Parathyroid adenoma (tissue), 2 donors: ENCODE measurements around the gene MCUR1.
"Not testable (repeated sequence)": the region's sequence is repeated elsewhere in the genome, so short reads cannot be mapped to it uniquely, and the experiment has no call there.

Source experiments
- H2AFZ ChIP-seq: fragments of 300-600 bp; sonication (generic); one replicate; pipeline ENCODE4 v1.7.0; 2017; ENCODE audit warnings: antibody characterized with exemption, mild to moderate bottlenecking
- H3K27ac ChIP-seq: fragments of 300-600 bp; sonication (generic); one replicate; pipeline ENCODE4 v1.7.0; 2017
- H3K27me3 ChIP-seq: fragments of 300-600 bp; sonication (generic); one replicate; pipeline ENCODE4 v1.7.0; 2017; ENCODE audit warnings: low read length; ENCODE audit not compliant: control insufficient read depth, insufficient read depth
- H3K36me3 ChIP-seq: fragments of 300-600 bp; sonication (generic); one replicate; pipeline ENCODE4 v1.7.0; 2017; ENCODE audit warnings: low read length; ENCODE audit not compliant: control insufficient read depth, insufficient read depth
- H3K4me1 ChIP-seq: fragments of 300-600 bp; sonication (generic); one replicate; pipeline ENCODE4 v1.7.0; 2017; ENCODE audit warnings: control low read depth
- H3K4me2 ChIP-seq: fragments of 300-600 bp; sonication (generic); one replicate; pipeline ENCODE4 v1.7.0; 2017; ENCODE audit warnings: low read length
- H3K4me3 ChIP-seq: fragments of 300-600 bp; sonication (generic); one replicate; pipeline ENCODE4 v1.7.0; 2017; ENCODE audit warnings: low read depth, low read length
- H3K79me2 ChIP-seq: fragments of 300-600 bp; sonication (generic); one replicate; pipeline ENCODE4 v1.7.0; 2017; ENCODE audit warnings: control low read depth
- H3K9ac ChIP-seq: fragments of 300-600 bp; sonication (generic); one replicate; pipeline ENCODE4 v1.7.0; 2017; ENCODE audit warnings: mild to moderate bottlenecking
- H3K9me3 ChIP-seq: fragments of 300-600 bp; sonication (generic); one replicate; pipeline ENCODE4 v1.7.0; 2017; ENCODE audit warnings: low read length; ENCODE audit not compliant: control insufficient read depth
- CTCF ChIP-seq: fragments of 300-600 bp; sonication (generic); IDR thresholded peaks from one replicate; pipeline ENCODE4 v1.7.0; 2017; ENCODE audit warnings: antibody characterized with exemption, mild to moderate bottlenecking
- donor health status: primary hyperparathyroidism.

Gene MCUR1

DNA sequence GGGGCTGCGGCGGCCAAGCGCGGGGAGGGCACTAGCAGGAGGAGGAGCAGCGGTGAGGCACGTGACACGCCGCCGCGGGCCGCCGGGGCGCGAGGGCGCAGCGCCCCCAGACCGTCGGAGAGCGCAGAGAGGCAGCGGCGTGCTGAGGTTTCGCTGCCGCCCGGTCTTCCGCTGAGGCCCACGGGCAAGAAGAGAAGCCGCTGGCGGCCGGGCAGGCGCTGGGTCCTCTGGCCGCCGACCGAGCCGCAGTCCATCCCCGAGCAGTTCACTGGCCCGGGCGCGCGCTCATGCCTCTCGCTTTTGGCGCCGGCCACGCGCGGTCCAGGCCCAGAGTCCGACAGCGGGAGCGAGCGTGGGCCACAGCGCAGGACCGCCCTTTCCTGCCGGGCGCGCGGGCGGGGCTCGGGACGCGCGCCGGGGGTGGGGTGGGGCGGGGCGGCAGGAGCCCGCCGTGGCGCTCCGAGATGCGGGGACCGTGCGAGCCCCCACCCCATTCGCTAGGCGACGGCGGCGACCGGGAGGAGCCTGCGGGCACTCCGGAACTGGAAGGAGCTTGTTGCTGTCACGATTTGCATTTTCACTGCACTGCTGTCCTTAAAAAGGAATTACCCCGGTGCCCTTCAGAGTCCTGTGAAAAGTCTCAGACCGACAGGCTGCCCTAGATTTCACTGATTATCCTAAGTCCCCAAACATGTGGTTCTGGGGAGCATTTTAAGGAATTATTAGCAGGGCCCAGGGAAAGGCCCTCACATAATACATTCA, at the start of gene MCUR1:
TSS of gene MCUR1 (minus strand) at position 382 of the 762 bp plus-strand sequence. CDS start at position 254, 128 bp downstream.
- no peaks in the 10 kb centered on the region for H3K36me3 ChIP-seq
- no peaks in the 10 kb centered on the region for H3K9me3 ChIP-seq
- peak within 1 kb of the TSS; percentile 95 for H3K27ac ChIP-seq
- peak; percentile 35 for TF ChIP-seq CTCF
- H3K27me3 ChIP-seq, result no peaks in the 10 kb centered on the region
- H3K9ac ChIP-seq, result peak within 1 kb of the TSS; percentile 51
- peaks cover 20% of the 10 kb centered on the region for H3K4me1 ChIP-seq
- peak within 1 kb of the TSS; percentile 81 for H3K4me3 ChIP-seq
- peaks cover 3% of the 10 kb centered on the region for H3K79me2 ChIP-seq
- peak within 1 kb of the TSS; percentile 96 for H2AFZ ChIP-seq
- H3K4me2 ChIP-seq, result peak within 1 kb of the TSS; percentile 83

GRCh38 chr6:13863699-13864155, 49.4 kb upstream of the MCUR1 start:
- H3K27ac ChIP-seq, result no peak overlapping the region
- no peak overlapping the region for H3K4me3 ChIP-seq
- no peaks in the 10 kb centered on the region for H3K4me1 ChIP-seq
- no peak overlapping the region for H3K9ac ChIP-seq
- H3K27me3 ChIP-seq, result no peaks in the 10 kb centered on the region
- no peaks in the 10 kb centered on the region for H3K79me2 ChIP-seq
- peak overlapping the region; percentile 48 for H2AFZ ChIP-seq
- no peak for TF ChIP-seq CTCF
- H3K9me3 ChIP-seq, result no peaks in the 10 kb centered on the region
- H3K36me3 ChIP-seq, result no peaks in the 10 kb centered on the region
- no peak overlapping the region for H3K4me2 ChIP-seq

- not testable (repeated sequence) for H3K36me3 ChIP-seq, H2AFZ ChIP-seq, H3K27ac ChIP-seq, H3K27me3 ChIP-seq, H3K4me2 ChIP-seq, H3K79me2 ChIP-seq, H3K4me1 ChIP-seq, H3K9me3 ChIP-seq, H3K9ac ChIP-seq, H3K4me3 ChIP-seq
Measured at GRCh38 chr6:13860556-13861185, 46.3 kb upstream of the MCUR1 start.

DNA sequence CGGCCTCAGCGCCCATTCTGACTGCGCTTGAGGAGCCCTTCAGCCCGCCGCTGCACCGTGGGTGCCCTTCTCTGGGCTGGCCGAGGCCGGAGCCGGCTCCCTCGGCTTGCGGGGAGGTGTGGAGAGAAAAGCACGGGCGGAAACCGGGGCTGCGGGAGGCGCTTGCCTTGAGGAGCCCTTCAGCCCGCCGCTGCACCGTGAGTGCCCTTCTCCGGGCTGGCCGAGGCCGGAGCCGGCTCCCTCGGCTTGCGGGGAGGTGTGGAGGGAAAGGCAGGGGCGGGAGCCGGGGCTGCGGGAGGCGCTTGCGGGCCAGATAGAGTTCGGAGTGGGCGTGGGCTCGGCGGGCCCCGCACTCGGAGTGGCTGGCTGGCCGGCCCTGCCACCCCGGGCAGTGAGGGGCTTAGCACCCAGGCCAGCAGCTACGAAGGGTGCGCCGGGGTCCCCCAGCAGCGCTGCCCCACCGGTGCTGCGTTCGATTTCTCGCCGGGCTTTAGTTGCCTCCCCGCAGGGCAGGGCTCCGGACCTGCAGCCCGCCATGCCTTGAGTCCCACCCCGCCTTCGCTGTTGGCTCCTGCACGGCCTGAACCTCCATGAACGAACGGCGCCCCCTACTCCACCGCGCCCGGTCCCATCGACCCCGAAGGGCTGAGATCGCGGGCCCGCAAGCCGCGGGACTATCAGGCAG, 45.7 kb upstream of the MCUR1 start:
- peak overlapping the region; percentile 36 for H2AFZ ChIP-seq
- peak overlapping the region; percentile 57 for H3K4me2 ChIP-seq
- no peaks in the 10 kb centered on the region for H3K36me3 ChIP-seq
- no peaks in the 10 kb centered on the region for H3K4me1 ChIP-seq
- no peak overlapping the region for H3K27ac ChIP-seq
- TF ChIP-seq CTCF, result no peak
- H3K9ac ChIP-seq, result no peak overlapping the region
- no peaks in the 10 kb centered on the region for H3K9me3 ChIP-seq
- peak overlapping the region; percentile 12 for H3K4me3 ChIP-seq
- H3K79me2 ChIP-seq, result no peaks in the 10 kb centered on the region
- no peaks in the 10 kb centered on the region for H3K27me3 ChIP-seq

DNA sequence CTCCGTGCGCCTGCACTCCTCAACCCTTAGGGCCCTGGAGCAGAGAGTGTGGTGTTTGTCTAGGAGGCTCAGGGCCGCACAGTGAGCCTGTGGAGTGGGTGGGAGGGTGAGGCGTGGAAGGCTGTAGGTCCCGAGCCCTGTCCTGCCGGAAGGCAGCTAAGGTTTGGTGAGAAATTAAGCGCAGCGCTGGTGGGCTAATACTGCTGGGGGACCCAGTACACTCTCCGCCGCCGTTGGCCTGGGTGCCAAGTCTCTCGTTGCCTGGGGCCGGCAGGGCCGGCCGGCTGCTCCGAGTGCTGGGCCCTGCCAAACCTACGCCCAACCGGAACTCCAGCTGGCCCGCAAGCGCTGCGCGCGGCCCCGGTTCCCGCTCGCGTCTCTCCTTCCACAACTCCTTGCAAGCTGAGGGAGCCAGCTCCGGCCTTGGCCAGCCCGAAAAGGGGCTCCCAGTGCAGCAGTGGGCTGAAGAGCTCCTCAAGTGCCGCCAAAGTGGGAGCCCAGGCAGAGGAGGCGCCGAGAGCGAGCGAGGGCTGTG, 40.4 kb upstream of the MCUR1 start:
- Histone ChIP-seq H3K9ac (no peak overlapping the region), H3K9me3 (no peaks in the 10 kb centered on the region), H3K4me3 (no peak overlapping the region), H3K36me3 (no peaks in the 10 kb centered on the region), H3K4me2 (no peak overlapping the region), H3K27ac (no peak overlapping the region), H3K4me1 (no peaks in the 10 kb centered on the region), H2AFZ (no peak overlapping the region), H3K79me2 (no peaks in the 10 kb centered on the region), H3K27me3 (no peaks in the 10 kb centered on the region)
- TF ChIP-seq CTCF, result no peak
